ENCODE measurements around the gene FBXL17.

The FBXL17 gene

GRCh38 chr5:107913494-107913893 is 468.4 kb downstream of the FBXL17 start:
- no peaks in the 10 kb centered on the region for H3K9me3 ChIP-seq (ENCODE audit: insufficient read depth, low read length)
- no peaks in the 10 kb centered on the region for H3K36me3 ChIP-seq (replicated peaks; ENCODE audit: low read depth, low read length)
- no peaks in the 10 kb centered on the region for H3K79me2 ChIP-seq (ENCODE audit: low read length)
- no peaks in the 10 kb centered on the region for H4K20me1 ChIP-seq (ENCODE audit: insufficient read depth, low read length)
- H3K9ac ChIP-seq (ENCODE audit: low read length) = no peak overlapping the region
- TF ChIP-seq EZH2phosphoT487 (IDR thresholded peaks at IDR 0.05; ENCODE audit: low read depth) (no peak), CTCF (IDR thresholded peaks at IDR 0.05; ENCODE audit: low read depth, low read length) (no peak)
- no peaks in the 10 kb centered on the region for H3K27me3 ChIP-seq (ENCODE audit: low read depth, low read length)
- H3K4me3 ChIP-seq (ENCODE audit: low read length) = no peak overlapping the region
- no peak overlapping the region for H2AFZ ChIP-seq (ENCODE audit: low read depth, low read length)
- no peaks in the 10 kb centered on the region for H3K4me1 ChIP-seq (ENCODE audit: low read length)
- no peak overlapping the region for H3K4me2 ChIP-seq (ENCODE audit: low read length)
- H3K27ac ChIP-seq (ENCODE audit: low read length) = no peak overlapping the region

- no peak overlapping the region for H3K27ac ChIP-seq (ENCODE audit: low read length)
- no peak overlapping the region for H3K9ac ChIP-seq (ENCODE audit: low read length)
These were observed 481.2 kb downstream of the FBXL17 start for GRCh38 chr5:107900721-107901120.

GRCh38 chr5:107894361-107894760 is 487.5 kb downstream of the FBXL17 start:
- H3K27ac ChIP-seq (ENCODE audit: low read length) = no peak overlapping the region
- no peaks in the 10 kb centered on the region for H3K36me3 ChIP-seq (replicated peaks; ENCODE audit: low read depth, low read length)
- H3K9ac ChIP-seq (ENCODE audit: low read length) = no peak overlapping the region
- no peaks in the 10 kb centered on the region for H3K27me3 ChIP-seq (ENCODE audit: low read depth, low read length)
- no peaks in the 10 kb centered on the region for H3K4me1 ChIP-seq (ENCODE audit: low read length)
- no peaks in the 10 kb centered on the region for H3K9me3 ChIP-seq (ENCODE audit: insufficient read depth, low read length)
- H3K4me2 ChIP-seq (ENCODE audit: low read length) = no peak overlapping the region
- H3K4me3 ChIP-seq (ENCODE audit: low read length) = no peak overlapping the region
- TF ChIP-seq EZH2phosphoT487 (IDR thresholded peaks at IDR 0.05; ENCODE audit: low read depth) (no peak), CTCF (IDR thresholded peaks at IDR 0.05; ENCODE audit: low read depth, low read length) (no peak)
- no peak overlapping the region for H2AFZ ChIP-seq (ENCODE audit: low read depth, low read length)
- no peaks in the 10 kb centered on the region for H4K20me1 ChIP-seq (ENCODE audit: insufficient read depth, low read length)
- no peaks in the 10 kb centered on the region for H3K79me2 ChIP-seq (ENCODE audit: low read length)

More at GRCh38 chr5:107900721-107901120, 481.2 kb downstream of the FBXL17 start:
- Histone ChIP-seq H2AFZ (ENCODE audit: low read depth, low read length) (no peak overlapping the region), H3K27me3 (ENCODE audit: low read depth, low read length) (no peaks in the 10 kb centered on the region), H3K36me3 (replicated peaks; ENCODE audit: low read depth, low read length) (no peaks in the 10 kb centered on the region), H3K9me3 (ENCODE audit: insufficient read depth, low read length) (no peaks in the 10 kb centered on the region), H4K20me1 (ENCODE audit: insufficient read depth, low read length) (no peaks in the 10 kb centered on the region), H3K4me2 (ENCODE audit: low read length) (no peak overlapping the region), H3K4me1 (ENCODE audit: low read length) (no peaks in the 10 kb centered on the region), H3K79me2 (ENCODE audit: low read length) (no peaks in the 10 kb centered on the region), H3K4me3 (ENCODE audit: low read length) (no peak overlapping the region)
- TF ChIP-seq EZH2phosphoT487 (IDR thresholded peaks at IDR 0.05; ENCODE audit: low read depth) (no peak), CTCF (IDR thresholded peaks at IDR 0.05; ENCODE audit: low read depth, low read length) (no peak)

GRCh38 chr5:107893642-107894041 is 488.3 kb downstream of the FBXL17 start:
- no peaks in the 10 kb centered on the region for H3K79me2 ChIP-seq (ENCODE audit: low read length)
- no peak overlapping the region for H2AFZ ChIP-seq (ENCODE audit: low read depth, low read length)
- no peak overlapping the region for H3K9ac ChIP-seq (ENCODE audit: low read length)
- no peaks in the 10 kb centered on the region for H3K36me3 ChIP-seq (replicated peaks; ENCODE audit: low read depth, low read length)
- H3K9me3 ChIP-seq (ENCODE audit: insufficient read depth, low read length) = no peaks in the 10 kb centered on the region
- no peaks in the 10 kb centered on the region for H4K20me1 ChIP-seq (ENCODE audit: insufficient read depth, low read length)
- no peak overlapping the region for H3K4me2 ChIP-seq (ENCODE audit: low read length)
- H3K4me1 ChIP-seq (ENCODE audit: low read length) = no peaks in the 10 kb centered on the region
- H3K27ac ChIP-seq (ENCODE audit: low read length) = no peak overlapping the region
- TF ChIP-seq EZH2phosphoT487 (IDR thresholded peaks at IDR 0.05; ENCODE audit: low read depth) (no peak), CTCF (IDR thresholded peaks at IDR 0.05; ENCODE audit: low read depth, low read length) (no peak)
- H3K27me3 ChIP-seq (ENCODE audit: low read depth, low read length) = no peaks in the 10 kb centered on the region
- H3K4me3 ChIP-seq (ENCODE audit: low read length) = no peak overlapping the region

Data from OCI-LY3 (cell line).